ENCODE measurements around the gene GNG14. TPM values are rescaled to one million over a fixed set of nuclear protein-coding genes. Genes with fewer than 3 reads are reported as not detected.
"Not testable (repeated sequence)": the region's sequence is repeated elsewhere in the genome, so short reads cannot be mapped to it uniquely, and the experiment has no call there.

GNG14 gene
- total RNA-seq, 1 donor from 2014 or later = not detected

DNA sequence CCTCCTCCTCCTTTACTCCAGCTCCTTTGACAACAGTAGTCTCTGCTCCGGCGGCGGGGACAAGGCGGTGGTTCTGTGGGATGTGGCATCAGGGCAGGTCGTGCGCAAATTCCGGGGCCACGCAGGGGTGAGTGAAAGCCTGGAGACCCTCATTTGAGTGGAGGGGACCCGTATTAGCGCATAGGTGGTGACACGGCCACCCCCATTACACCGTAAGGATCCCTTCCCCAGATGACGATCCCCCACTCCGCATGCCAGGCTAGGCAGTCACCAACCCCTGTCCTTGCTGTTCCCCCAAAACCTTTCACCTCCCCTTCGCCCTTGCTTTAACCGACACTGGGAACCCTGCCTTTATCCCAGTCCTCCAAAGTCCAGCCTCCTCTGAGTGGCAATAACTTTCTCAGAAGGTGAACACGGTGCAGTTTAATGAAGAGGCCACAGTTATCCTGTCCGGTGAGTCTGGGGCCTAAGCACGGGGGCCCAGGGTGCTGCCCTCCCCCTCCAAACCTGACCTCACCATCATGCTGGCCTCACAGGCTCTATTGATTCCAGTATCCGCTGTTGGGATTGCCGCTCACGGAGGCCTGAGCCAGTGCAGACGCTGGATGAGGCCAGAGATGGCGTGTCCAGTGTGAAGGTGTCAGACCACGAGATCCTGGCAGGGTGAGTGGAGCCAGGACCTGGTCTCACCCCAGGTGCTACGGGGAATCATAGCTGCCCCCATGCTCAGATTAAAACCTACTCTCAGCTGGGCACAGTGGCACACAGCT is 17.5 kb upstream of the GNG14 start:
- Mint-ChIP-seq H3K4me1 (peaks cover 41% of the 10 kb centered on the region), H3K9me3 (no peaks in the 10 kb centered on the region), H3K4me3 (peak overlapping the region; percentile 92), H3K27me3 (no peaks in the 10 kb centered on the region), H3K27ac (peak overlapping the region; percentile 100), H3K36me3 (ENCODE audit: low read depth) (peaks cover 40% of the 10 kb centered on the region)
- intact Hi-C loops (cut with micrococcal nuclease) = no loop called here
- no peak for DNase-seq

DNA sequence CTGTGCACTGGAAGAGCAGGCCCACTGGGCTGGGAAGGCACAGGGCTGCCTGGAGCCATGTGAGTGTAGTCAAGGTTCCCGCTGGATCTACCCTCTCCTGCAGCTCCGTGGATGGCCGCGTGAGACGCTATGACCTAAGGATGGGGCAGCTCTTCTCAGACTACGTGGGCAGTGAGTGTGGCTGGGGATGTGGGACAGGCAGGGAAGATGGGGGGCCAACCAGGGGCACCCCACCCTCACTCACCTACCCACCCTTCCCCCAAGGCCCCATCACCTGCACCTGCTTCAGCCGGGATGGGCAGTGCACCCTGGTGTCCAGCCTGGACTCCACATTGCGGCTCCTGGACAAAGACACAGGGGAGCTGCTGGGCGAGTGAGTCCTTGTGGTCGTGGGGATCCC is 15.1 kb upstream of the GNG14 start:
- intact Hi-C loops (cut with micrococcal nuclease) = loop anchor here (1.0 kb wide), 2 partner anchors 32 to 108 kb away; no protein-coding TSS in a partner anchor
- Mint-ChIP-seq H3K27ac (no peak overlapping the region), H3K4me1 (peaks cover 35% of the 10 kb centered on the region), H3K9me3 (no peaks in the 10 kb centered on the region), H3K27me3 (no peaks in the 10 kb centered on the region), H3K36me3 (ENCODE audit: low read depth) (peaks cover 53% of the 10 kb centered on the region), H3K4me3 (no peak overlapping the region)
- no peak for DNase-seq

GRCh38 chr19:12675399-12675798 is 12.4 kb upstream of the GNG14 start:
- no peak for DNase-seq
- no peaks in the 10 kb centered on the region for H3K9me3 Mint-ChIP-seq
- intact Hi-C loops (cut with micrococcal nuclease) = no loop called here
- no peak overlapping the region for H3K4me3 Mint-ChIP-seq
- H3K27me3 Mint-ChIP-seq = no peaks in the 10 kb centered on the region
- H3K4me1 Mint-ChIP-seq = peaks cover 23% of the 10 kb centered on the region
- peaks cover 62% of the 10 kb centered on the region for H3K36me3 Mint-ChIP-seq (ENCODE audit: low read depth)
- H3K27ac Mint-ChIP-seq = no peak overlapping the region

- Mint-ChIP-seq H3K27ac (no peak overlapping the region), H3K9me3 (no peaks in the 10 kb centered on the region)
Measured at GRCh38 chr19:12675940-12676339, 11.9 kb upstream of the GNG14 start.

DNA sequence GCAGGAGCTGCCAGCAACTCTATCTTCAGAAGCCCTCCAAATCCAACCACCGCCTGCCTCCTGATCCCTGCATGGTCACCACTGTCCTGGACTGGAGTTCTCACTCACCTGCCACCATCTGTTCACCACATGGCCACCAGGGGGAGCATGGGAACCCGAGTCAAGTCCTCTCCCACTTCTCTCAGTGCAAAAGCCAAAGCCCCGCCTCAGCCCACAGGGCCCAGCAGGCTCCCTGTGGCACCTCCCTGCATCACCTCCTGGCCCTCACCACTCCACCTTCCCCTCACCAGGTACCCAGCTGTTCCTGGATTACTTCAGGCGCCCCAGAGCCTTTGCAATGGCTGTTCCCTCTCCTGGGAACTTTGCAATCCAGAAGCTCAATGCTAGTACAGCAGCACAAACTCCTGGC is 11.4 kb upstream of the GNG14 start:
- Mint-ChIP-seq H3K4me1 (peaks cover 26% of the 10 kb centered on the region), H3K4me3 (peak overlapping the region; percentile 1), H3K27me3 (no peaks in the 10 kb centered on the region), H3K36me3 (ENCODE audit: low read depth) (peaks cover 63% of the 10 kb centered on the region), H3K27ac (peak overlapping the region; percentile 5), H3K9me3 (no peaks in the 10 kb centered on the region)
- intact Hi-C loops (cut with micrococcal nuclease) = no loop called here
- peak; percentile 95 for DNase-seq

More at GRCh38 chr19:12675940-12676339, 11.9 kb upstream of the GNG14 start:
- Mint-ChIP-seq H3K36me3 (ENCODE audit: low read depth) (peaks cover 60% of the 10 kb centered on the region), H3K4me1 (peaks cover 23% of the 10 kb centered on the region), H3K4me3 (no peak overlapping the region), H3K27me3 (no peaks in the 10 kb centered on the region)
- DNase-seq = no peak
- intact Hi-C loops (cut with micrococcal nuclease) = no loop called here

- Mint-ChIP-seq H3K4me3 (no peak overlapping the region), H3K27me3 (no peaks in the 10 kb centered on the region), H3K36me3 (ENCODE audit: low read depth) (peaks cover 61% of the 10 kb centered on the region), H3K27ac (no peak overlapping the region), H3K9me3 (no peaks in the 10 kb centered on the region), H3K4me1 (peaks cover 24% of the 10 kb centered on the region)
- intact Hi-C loops (cut with micrococcal nuclease) = no loop called here
- DNase-seq = no peak
Measured at GRCh38 chr19:12676928-12677327, 10.9 kb upstream of the GNG14 start.

- intact Hi-C loops (cut with micrococcal nuclease); H3K27ac Mint-ChIP-seq; H3K27me3 Mint-ChIP-seq: not testable (repeated sequence)
Measured at GRCh38 chr19:12678039-12678438, 9.8 kb upstream of the GNG14 start.

DNA sequence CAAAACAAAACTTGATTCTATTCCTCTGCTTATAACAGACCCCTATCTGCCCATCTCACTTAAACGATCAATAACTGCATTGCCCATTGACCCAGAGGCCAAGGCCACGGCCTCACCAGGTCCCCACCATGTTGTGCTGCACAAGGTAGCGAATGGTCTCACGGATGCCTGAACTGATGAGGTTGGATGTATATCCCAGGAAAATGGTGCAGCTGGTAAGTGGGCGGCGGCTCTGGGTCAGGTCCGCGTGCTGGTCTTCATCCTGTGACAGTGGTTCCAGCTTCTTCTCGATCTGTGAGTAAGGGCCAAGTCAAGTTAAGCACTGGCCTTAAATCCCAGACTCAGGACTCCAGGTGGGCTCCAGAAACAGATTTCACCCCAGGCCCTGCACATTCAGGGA is 7.8 kb upstream of the GNG14 start:
- H3K36me3 Mint-ChIP-seq (ENCODE audit: low read depth) = peaks cover 40% of the 10 kb centered on the region
- H3K4me3 Mint-ChIP-seq = peak overlapping the region; percentile 63
- DNase-seq = no peak
- peaks cover 22% of the 10 kb centered on the region for H3K4me1 Mint-ChIP-seq
- intact Hi-C loops (cut with micrococcal nuclease) = loop anchor here (2.0 kb wide), 1 partner anchor 17 kb away; the partner anchor contains the start of gene FBXW9
- H3K27me3 Mint-ChIP-seq = no peaks in the 10 kb centered on the region
- no peak overlapping the region for H3K27ac Mint-ChIP-seq
- no peaks in the 10 kb centered on the region for H3K9me3 Mint-ChIP-seq

More at GRCh38 chr19:12678039-12678438, 9.8 kb upstream of the GNG14 start:
- peaks cover 22% of the 10 kb centered on the region for H3K4me1 Mint-ChIP-seq
- peaks cover 56% of the 10 kb centered on the region for H3K36me3 Mint-ChIP-seq (ENCODE audit: low read depth)
- not testable (repeated sequence) for H3K9me3 Mint-ChIP-seq, H3K4me3 Mint-ChIP-seq, DNase-seq

DNA sequence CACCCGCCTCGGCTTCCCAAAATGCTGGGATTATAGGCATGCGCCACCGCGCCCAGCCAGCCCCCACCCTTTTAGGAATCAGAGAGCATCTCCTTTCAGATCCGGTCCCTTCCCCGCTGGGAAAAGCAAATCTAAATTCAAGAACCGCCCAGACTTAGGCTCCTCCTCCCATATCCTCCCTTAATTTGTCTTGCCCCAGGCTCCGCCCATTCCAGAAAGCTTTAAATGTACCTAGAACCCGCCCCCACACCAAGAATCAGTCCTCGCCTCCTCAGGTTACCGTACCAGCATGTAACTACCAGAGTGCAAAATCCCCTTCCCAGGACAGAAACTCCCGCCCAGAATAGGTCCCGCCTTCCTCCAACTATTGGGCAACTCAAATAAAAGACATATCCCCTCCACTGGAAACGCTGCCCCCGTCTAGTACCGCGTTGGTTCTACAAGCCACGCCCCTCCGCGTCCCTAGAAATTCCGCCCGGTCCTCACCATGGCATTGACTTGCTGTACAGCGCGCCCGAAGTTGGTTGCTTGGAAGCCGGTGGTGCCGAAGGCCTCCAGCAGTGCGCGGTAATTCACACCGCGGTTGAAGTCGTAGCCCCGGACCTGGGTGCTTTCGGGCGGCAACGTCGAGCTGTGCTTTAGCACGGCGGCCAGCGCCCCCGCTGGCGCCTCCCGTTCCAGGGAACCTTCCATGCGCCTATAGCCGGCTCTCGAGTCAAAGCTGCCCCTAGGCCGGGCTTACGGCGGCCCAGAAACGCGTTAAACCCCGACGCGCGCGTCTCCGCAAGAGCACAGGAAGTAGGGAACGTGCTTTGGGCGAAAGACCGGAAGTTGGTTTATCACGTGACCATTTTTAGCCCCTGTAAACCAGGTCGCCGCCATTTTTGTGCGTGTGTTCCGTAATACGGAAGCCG is 6.5 kb upstream of the GNG14 start, which contains the start of gene DHPS:
TSS of gene DHPS (minus strand) at position 807 of the 914 bp plus-strand sequence. CDS start at position 693, 114 bp downstream.
- Mint-ChIP-seq H3K9me3 (no peaks in the 10 kb centered on the region), H3K36me3 (ENCODE audit: low read depth) (peaks cover 32% of the 10 kb centered on the region), H3K4me1 (peaks cover 20% of the 10 kb centered on the region), H3K4me3 (peak within 1 kb of the TSS; percentile 94), H3K27ac (peak within 1 kb of the TSS; percentile 92), H3K27me3 (no peaks in the 10 kb centered on the region)
- DNase-seq = peak; percentile 97
- intact Hi-C loops (cut with micrococcal nuclease) = loop anchor here (1.0 to 2.0 kb wide), 3 partner anchors 12 to 41 kb away; partner anchors contain the start of gene FBXW9

DNA sequence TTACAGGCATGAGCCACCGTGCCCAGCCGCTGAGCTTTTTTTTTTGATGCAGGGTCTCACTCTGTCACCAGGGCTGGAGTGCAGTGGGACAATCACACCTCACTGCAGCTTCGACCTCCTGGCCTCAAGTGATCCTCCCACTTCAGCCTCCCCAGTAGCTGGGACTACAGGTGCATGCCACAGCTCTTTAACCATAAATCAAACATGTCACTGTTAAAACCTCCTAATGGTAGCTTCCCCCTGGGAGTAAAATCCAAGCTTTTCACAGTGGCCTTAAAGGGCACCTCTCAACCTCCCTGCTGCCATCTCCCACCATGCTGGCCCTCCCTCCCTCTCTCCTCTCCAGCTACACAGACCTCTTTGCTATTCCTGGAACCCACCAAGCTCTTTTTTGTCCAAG is 2.0 kb upstream of the GNG14 start:
- intact Hi-C loops (cut with micrococcal nuclease) = no loop called here
- no peak overlapping the region for H3K27ac Mint-ChIP-seq
- H3K9me3 Mint-ChIP-seq = no peaks in the 10 kb centered on the region
- peaks cover 8% of the 10 kb centered on the region for H3K4me1 Mint-ChIP-seq
- DNase-seq = no peak
- H3K27me3 Mint-ChIP-seq = no peaks in the 10 kb centered on the region
- H3K4me3 Mint-ChIP-seq = no peak overlapping the region
- peaks cover 7% of the 10 kb centered on the region for H3K36me3 Mint-ChIP-seq (ENCODE audit: low read depth)

DNA sequence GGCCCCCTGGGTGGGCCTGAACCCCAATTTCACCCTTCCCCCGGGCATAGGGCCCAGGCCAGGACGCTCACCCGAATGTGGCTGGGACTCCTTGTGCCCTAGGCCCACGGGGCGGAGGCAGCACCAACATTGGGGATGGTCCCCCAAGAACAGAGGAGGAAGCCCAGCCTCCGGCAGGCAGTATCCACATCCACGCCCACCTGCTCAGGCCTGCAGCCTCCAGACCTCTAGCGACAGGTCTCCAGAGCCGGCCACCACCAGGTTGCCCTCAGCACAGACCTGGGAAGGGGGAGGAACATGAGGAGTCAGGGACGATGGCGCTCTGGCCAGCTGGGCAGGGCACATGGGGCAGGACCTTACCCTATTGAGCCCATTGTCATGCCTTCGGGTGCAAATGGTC is 1.2 kb downstream of the GNG14 start:
- intact Hi-C loops (cut with micrococcal nuclease) = no loop called here
- Mint-ChIP-seq H3K4me3 (no peak overlapping the region), H3K27me3 (no peaks in the 10 kb centered on the region), H3K27ac (no peak overlapping the region), H3K9me3 (no peaks in the 10 kb centered on the region), H3K4me1 (peaks cover under 1% of the 10 kb centered on the region), H3K36me3 (ENCODE audit: low read depth) (peaks cover 2% of the 10 kb centered on the region)
- DNase-seq = no peak

DNA sequence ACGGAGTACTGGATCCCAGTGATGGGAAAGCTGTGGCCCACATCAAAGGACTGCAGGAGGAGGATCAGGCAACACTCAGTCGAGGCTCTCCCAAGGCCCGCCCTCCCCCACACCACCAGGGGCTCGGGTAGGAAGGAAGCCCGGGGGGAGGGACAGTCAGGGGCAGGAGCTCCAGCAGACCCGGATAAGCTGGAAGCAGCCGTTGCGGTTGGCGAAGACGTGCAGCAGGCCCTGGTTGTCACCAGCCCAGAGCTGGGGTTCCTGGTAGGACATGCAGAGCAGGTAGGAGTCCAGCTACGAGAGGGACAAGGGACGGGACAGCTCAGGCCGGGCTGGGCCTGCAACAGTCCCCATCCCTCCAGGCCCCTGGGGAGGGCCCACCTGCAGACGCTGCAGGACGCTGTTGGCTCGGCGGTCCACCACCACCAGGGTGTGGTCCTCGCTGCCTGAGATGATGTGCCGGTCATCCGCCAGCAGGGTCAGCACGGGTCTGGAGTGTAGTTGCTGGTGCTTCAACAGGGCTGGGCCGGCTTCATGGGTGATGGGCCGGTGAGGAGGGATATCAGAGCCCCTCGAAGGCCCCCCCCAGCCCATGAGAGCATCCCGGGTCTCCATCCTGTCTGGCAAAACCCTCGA is 1.9 kb downstream of the GNG14 start:
- H3K4me3 Mint-ChIP-seq = no peak overlapping the region
- H3K27ac Mint-ChIP-seq = no peak overlapping the region
- no peaks in the 10 kb centered on the region for H3K27me3 Mint-ChIP-seq
- no peaks in the 10 kb centered on the region for H3K9me3 Mint-ChIP-seq
- DNase-seq = no peak
- intact Hi-C loops (cut with micrococcal nuclease) = no loop called here
- H3K4me1 Mint-ChIP-seq = no peaks in the 10 kb centered on the region
- H3K36me3 Mint-ChIP-seq (ENCODE audit: low read depth) = peaks cover 2% of the 10 kb centered on the region

- Mint-ChIP-seq H3K36me3 (ENCODE audit: low read depth) (peaks cover 8% of the 10 kb centered on the region), H3K9me3 (no peaks in the 10 kb centered on the region), H3K4me3 (no peak overlapping the region), H3K27ac (no peak overlapping the region), H3K4me1 (peaks cover 5% of the 10 kb centered on the region), H3K27me3 (no peaks in the 10 kb centered on the region)
- intact Hi-C loops (cut with micrococcal nuclease) = no loop called here
- DNase-seq = no peak
Measured at GRCh38 chr19:12692960-12693359, 5.2 kb downstream of the GNG14 start.

All from activated CD4-positive, alpha-beta T cell treated with anti-CD3 and anti-CD28 coated beads, Interleukin-2, amount 10 ng/mL, durations not matched to agents 24 days and 14 days (primary cell).